HG02798 (cell line): ENCODE data around the gene ZFP82.
A peak's percentile ranks its signal among the peaks of the same experiment; 100 is the strongest.

Source experiments
- ATAC-seq: cut with Tn5 transposase; IDR thresholded peaks from one replicate; pipeline ENCODE4 v1.9.1; 2021; ENCODE audit warnings: mild to moderate bottlenecking; ENCODE audit not compliant: unreplicated experiment, poor library complexity

ZFP82 gene

GRCh38 chr19:36418287-36419001 is at the start of gene ZFP82:
TSS of gene ZFP82 (minus strand) at chr19:36418644. CDS start at chr19:36409789, 8,855 bp downstream.
- ATAC-seq, result peak; percentile 96

- ATAC-seq, result no peak
Measured at GRCh38 chr19:36460046-36460445, 41.6 kb upstream of the ZFP82 start.

- no peak for ATAC-seq
Measured at GRCh38 chr19:36456831-36457230, 38.4 kb upstream of the ZFP82 start.

GRCh38 chr19:36449059-36449670 is 30.7 kb upstream of the ZFP82 start:
- no peak for ATAC-seq

- ATAC-seq, result no peak
Measured at GRCh38 chr19:36441339-36441738, 22.9 kb upstream of the ZFP82 start.

GRCh38 chr19:36436531-36436930 is 18.1 kb upstream of the ZFP82 start:
- ATAC-seq, result no peak

GRCh38 chr19:36423925-36424324 is 5.5 kb upstream of the ZFP82 start:
- no peak for ATAC-seq

GRCh38 chr19:36421749-36422481 is 3.5 kb upstream of the ZFP82 start:
- ATAC-seq, result no peak

GRCh38 chr19:36420961-36421748 is 2.7 kb upstream of the ZFP82 start:
- no peak for ATAC-seq

- ATAC-seq, result no peak
Measured at GRCh38 chr19:36417752-36418286, 625 bp downstream of the ZFP82 start.

GRCh38 chr19:36409841-36410240 is 8.6 kb downstream of the ZFP82 start:
- ATAC-seq, result no peak

GRCh38 chr19:36408101-36408500 is 10.3 kb downstream of the ZFP82 start:
- ATAC-seq, result no peak

GRCh38 chr19:36404498-36404897 is 13.9 kb downstream of the ZFP82 start:
- ATAC-seq, result no peak

- ATAC-seq, result no peak
Measured at GRCh38 chr19:36401475-36401874, 17.0 kb downstream of the ZFP82 start.

- no peak for ATAC-seq
Measured at GRCh38 chr19:36398571-36398970, 19.9 kb downstream of the ZFP82 start.

- no peak for ATAC-seq
Measured at GRCh38 chr19:36392916-36393673, 25.3 kb downstream of the ZFP82 start.

- ATAC-seq, result peak; percentile 4
Measured at GRCh38 chr19:36379510-36379819, 39.0 kb downstream of the ZFP82 start.

- ATAC-seq, result peak; percentile 99
Measured at GRCh38 chr19:36378625-36379509, 39.6 kb downstream of the ZFP82 start, which contains the start of gene ZFP14. TSS of gene ZFP14 (minus strand) at chr19:36379201. CDS start at chr19:36367892, 11,309 bp downstream.
